Right lung (tissue), 5 donors: Measurements from ENCODE around the gene ALAS1. TPM values are rescaled to one million over a fixed set of nuclear protein-coding genes. Genes with fewer than 3 reads are reported as not detected.

ENCODE experiments used
- DNase-seq, 2 donors: peaks; one replicate each; pipeline ENCODE4 v3.0.0-alpha.2; 2013
- polyA plus RNA-seq, 5 donors: library from polyadenylated mRNA; unstranded; fragments of 120-200 nt; gene quantifications; one replicate each; pipeline versions ENCODE4 v1.2.1 to v1.2.3, GENCODE V29; 2013; ENCODE audit warnings: inconsistent platforms in 1 of 5, low replicate concordance in 1 of 5; ENCODE audit not compliant: insufficient read length in 5 of 5, insufficient read depth in 1 of 5

Gene ALAS1
- polyA plus RNA-seq, 5 donors, result 36.0 to 41.9 (median 39.3) TPM

GRCh38 chr3:52247409-52248164 lies 49.6 kb downstream of the ALAS1 start:
- no peak for DNase-seq

GRCh38 chr3:52248165-52248541 lies 50.2 kb downstream of the ALAS1 start:
- no peak for DNase-seq

- no peak for DNase-seq
Measured at GRCh38 chr3:52248816-52249547, 51.0 kb downstream of the ALAS1 start.

GRCh38 chr3:52249683-52250082 lies 51.7 kb downstream of the ALAS1 start:
- DNase-seq, result no peak

GRCh38 chr3:52250122-52250521 lies 52.2 kb downstream of the ALAS1 start:
- no peak for DNase-seq

- DNase-seq, result no peak
Measured at GRCh38 chr3:52253314-52254304, 55.6 kb downstream of the ALAS1 start.

- DNase-seq, result no peak
Measured at GRCh38 chr3:52254608-52255007, 56.6 kb downstream of the ALAS1 start.

GRCh38 chr3:52256159-52256558 lies 58.2 kb downstream of the ALAS1 start:
- no peak for DNase-seq

GRCh38 chr3:52256622-52257021 lies 58.7 kb downstream of the ALAS1 start:
- no peak for DNase-seq

GRCh38 chr3:52257911-52258310 lies 60.0 kb downstream of the ALAS1 start:
- DNase-seq, result no peak

GRCh38 chr3:52259035-52259434 lies 61.1 kb downstream of the ALAS1 start:
- no peak for DNase-seq

- no peak for DNase-seq
Measured at GRCh38 chr3:52259448-52259847, 61.5 kb downstream of the ALAS1 start.

GRCh38 chr3:52262447-52262846 lies 64.5 kb downstream of the ALAS1 start:
- no peak for DNase-seq

Other genes starting within 250 kb of the ALAS1 start
- gene GPR62, start 242.8 kb upstream of the ALAS1 start, polyA plus RNA-seq, result under 1 TPM; 0.18 to 0.38 (median 0.28) TPM
- gene PCBP4, start 230.7 kb upstream of the ALAS1 start, polyA plus RNA-seq, result 10 to 100 TPM; 35.7 to 67.3 (median 47.7) TPM
- 10 to 100 TPM; 43.4 to 52.4 (median 50.6) TPM for gene ABHD14B, start 224.1 kb upstream of the ALAS1 start, polyA plus RNA-seq
- 10 to 100 TPM; 19.3 to 33.6 (median 23.2) TPM for gene ABHD14A, start 223.1 kb upstream of the ALAS1 start, polyA plus RNA-seq
- 10 to 100 TPM; 28.7 to 43.1 (median 37.4) TPM for gene ACY1, start 214.6 kb upstream of the ALAS1 start, polyA plus RNA-seq
- 1,000 to 10,000 TPM; 1,885 to 2,503 (median 1,910) TPM for gene RPL29, start 202.3 kb upstream of the ALAS1 start, polyA plus RNA-seq
- 10 to 100 TPM; 17.4 to 24.2 (median 22.2) TPM for gene DUSP7, start 141.6 kb upstream of the ALAS1 start, polyA plus RNA-seq
- 10 to 100 TPM in 2 of 5 donors, 1 to 10 TPM in 3; 8.5 to 13.2 (median 9.8) TPM for gene POC1A, start 43.7 kb upstream of the ALAS1 start, polyA plus RNA-seq
- under 1 TPM; 0.20 to 0.59 (median 0.31) TPM for gene TLR9, start 27.5 kb downstream of the ALAS1 start, polyA plus RNA-seq
- 10 to 100 TPM; 25.5 to 45.0 (median 31.5) TPM for gene TWF2, start 41.0 kb downstream of the ALAS1 start, polyA plus RNA-seq
- gene PPM1M, start 47.6 kb downstream of the ALAS1 start, polyA plus RNA-seq, result 10 to 100 TPM; 28.7 to 33.6 (median 30.5) TPM
- 100 to 1,000 TPM in 3 of 5 donors, 10 to 100 TPM in 2; 96.6 to 114 (median 106) TPM for gene WDR82, start 80.5 kb downstream of the ALAS1 start, polyA plus RNA-seq
- 10 to 100 TPM in 3 of 5 donors, 1 to 10 TPM in 2; 7.8 to 11.6 (median 10.2) TPM for gene GLYCTK, start 89.7 kb downstream of the ALAS1 start, polyA plus RNA-seq
- 10 to 100 TPM in 3 of 5 donors, 1 to 10 TPM in 2; 7.2 to 12.4 (median 11.1) TPM for gene DNAH1, start 118.2 kb downstream of the ALAS1 start, polyA plus RNA-seq
- 10 to 100 TPM; 60.5 to 82.6 (median 76.1) TPM for gene BAP1, start 211.8 kb downstream of the ALAS1 start, polyA plus RNA-seq
- gene PHF7, start 212.5 kb downstream of the ALAS1 start, polyA plus RNA-seq, result 10 to 100 TPM in 1 of 5 donors, 1 to 10 TPM in 4; 8.1 to 10.6 (median 9.0) TPM
- 1 to 10 TPM; 4.3 to 8.2 (median 7.0) TPM for gene SEMA3G, start 246.9 kb downstream of the ALAS1 start, polyA plus RNA-seq